HG02798 (cell line): Measurements from ENCODE around the gene ATG4A.

Experiments used
- ATAC-seq: cut with Tn5 transposase; IDR thresholded peaks from one replicate; pipeline ENCODE4 v1.9.1; 2021; ENCODE audit warnings: mild to moderate bottlenecking; ENCODE audit not compliant: unreplicated experiment, poor library complexity

Gene ATG4A

GRCh38 chrX:108117988-108118387, 26.4 kb downstream of the ATG4A start:
- no peak for ATAC-seq

DNA sequence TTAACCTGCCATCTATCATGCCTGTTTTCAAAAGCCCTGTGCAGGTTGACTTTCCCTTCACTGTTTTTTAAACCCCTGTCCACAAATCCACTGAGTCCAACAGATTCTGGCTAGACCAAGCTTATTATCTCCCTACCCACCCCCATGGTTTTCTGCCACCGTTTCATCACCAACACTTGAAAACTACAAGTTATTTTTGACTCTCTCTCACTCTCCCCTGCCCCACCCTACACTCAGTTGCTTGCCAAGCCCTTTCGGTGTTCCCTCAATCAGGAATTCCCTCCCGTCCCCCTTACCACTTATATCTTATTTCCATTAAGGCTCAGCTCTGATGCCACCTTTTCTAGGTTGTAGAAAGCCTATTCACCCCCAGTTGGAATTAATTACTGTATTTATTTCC, 29.7 kb downstream of the ATG4A start:
- ATAC-seq = no peak

GRCh38 chrX:108122748-108123147, 31.2 kb downstream of the ATG4A start:
- ATAC-seq = no peak

- no peak for ATAC-seq
Measured at GRCh38 chrX:108123591-108124366, 32.2 kb downstream of the ATG4A start.

- ATAC-seq = no peak
Measured at GRCh38 chrX:108126661-108127060, 35.1 kb downstream of the ATG4A start.

DNA sequence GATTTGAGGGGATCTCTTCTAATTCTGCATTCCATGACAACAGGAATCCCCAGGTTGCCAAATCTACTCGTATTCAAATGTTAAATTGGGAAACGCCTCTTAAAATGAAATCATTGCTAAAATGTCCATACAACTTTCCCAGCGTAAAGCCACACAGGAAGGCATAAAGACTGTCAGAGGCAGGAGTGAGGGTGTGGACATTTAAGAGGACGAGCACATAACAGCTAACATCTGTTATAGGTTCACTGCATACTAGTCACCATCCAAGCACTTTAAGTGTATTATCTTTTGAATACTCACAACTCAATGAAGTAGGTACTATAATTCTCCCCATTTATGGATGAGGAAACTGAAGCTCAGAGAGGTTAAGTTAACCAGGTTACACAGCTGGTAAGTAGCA, 35.6 kb downstream of the ATG4A start:
- no peak for ATAC-seq

DNA sequence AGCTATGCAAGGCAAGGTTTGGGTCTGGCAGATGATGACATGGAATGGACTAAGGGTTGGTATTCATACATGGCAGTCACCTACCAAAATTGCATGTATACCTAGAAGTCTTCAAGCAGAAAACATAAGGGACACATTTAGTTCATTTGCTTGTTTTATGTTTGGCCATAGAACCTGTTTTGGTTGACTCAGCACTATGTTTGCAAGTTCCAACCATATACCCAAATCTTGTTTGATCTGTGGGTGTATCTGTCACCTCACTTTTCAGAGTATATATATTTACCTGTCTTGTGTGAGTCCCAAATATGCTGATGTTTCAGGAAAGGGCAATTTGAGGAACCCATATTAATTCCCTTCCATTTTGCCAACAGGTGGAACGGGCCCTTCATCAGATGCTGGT, 39.3 kb downstream of the ATG4A start:
- ATAC-seq = no peak

DNA sequence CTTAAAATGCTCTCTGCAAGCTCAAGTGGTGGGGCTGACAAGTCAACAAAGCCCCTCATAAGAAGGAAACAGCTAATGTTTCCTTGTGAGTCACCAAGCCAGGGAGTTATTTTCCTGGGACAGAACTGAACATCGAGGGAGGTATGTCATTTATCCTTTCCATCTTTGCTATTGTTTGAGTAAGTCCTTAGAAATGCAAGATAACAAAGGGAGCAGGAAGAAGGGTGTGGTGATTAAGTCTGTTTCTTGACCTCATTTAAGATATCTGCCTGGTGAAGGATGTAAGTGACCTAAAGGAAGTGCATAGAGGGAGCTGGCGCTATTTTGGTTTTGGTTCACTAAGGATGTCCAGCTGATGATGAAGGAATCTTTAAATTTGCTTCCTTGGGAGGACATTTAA, 39.9 kb downstream of the ATG4A start:
- ATAC-seq = no peak

DNA sequence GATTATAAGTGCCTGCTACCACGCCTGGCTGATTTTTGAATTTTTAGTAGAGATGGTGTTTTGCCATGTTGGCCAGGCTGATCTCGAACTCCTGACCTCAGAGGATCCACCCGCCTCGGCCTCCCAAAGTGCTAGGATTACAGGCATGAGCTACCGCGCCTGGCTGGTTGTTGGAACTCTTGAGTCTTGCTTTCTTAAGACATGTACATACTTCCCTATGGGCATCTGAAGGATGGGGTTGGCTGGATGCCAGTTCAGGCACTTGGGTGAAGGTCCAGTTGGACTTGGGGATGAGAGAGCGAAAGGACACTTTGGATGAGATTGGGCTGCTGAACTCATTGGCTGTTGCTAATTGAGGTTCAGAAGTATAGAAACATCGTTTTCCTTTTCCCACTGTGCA, 40.5 kb downstream of the ATG4A start:
- no peak for ATAC-seq

DNA sequence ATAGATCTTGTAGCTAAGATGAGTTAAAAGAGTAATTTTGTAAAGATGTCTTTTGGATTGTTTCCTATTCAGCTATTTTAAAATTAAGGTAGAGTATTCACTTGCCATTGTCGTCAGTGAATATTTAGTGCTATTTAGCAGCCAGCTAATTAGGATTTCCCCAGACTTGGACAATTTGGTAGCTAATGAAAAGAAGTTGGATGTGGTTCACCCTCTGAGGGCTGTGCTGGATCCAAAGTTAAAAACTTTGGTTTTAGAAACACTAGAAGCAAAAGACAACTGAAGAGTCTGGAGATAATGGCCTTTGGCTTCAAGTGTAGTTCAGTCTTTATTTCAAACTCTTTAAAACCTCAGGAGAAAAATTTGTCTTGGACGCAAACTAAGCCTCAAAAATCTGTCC, 41.3 kb downstream of the ATG4A start:
- no peak for ATAC-seq

- ATAC-seq = no peak
Measured at GRCh38 chrX:108134724-108135123, 43.1 kb downstream of the ATG4A start.

GRCh38 chrX:108138814-108139702, 47.5 kb downstream of the ATG4A start:
- ATAC-seq = no peak

GRCh38 chrX:108148524-108148923, 56.9 kb downstream of the ATG4A start:
- peak; percentile 71 for ATAC-seq

DNA sequence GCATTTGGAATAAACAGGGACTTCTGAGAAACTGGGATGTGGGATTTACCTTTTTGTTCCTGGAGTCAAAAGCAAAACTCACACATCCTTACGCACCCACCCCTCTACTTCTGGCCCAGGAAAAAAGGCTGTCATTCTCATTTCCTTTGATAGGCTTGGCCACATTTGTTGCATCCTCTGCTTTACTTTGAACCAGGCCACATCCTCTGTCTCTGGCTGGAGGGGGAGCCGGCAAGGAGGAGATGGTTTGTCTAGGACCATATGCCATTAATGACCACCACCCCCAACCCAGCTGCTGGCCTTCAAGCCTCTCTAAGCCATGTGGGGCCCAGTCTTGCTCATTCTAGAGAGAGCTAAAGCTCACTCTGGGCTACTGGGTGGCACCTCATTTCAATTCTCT, 64.5 kb downstream of the ATG4A start:
- ATAC-seq = no peak

GRCh38 chrX:108156934-108157466, 65.4 kb downstream of the ATG4A start:
- ATAC-seq = no peak

DNA sequence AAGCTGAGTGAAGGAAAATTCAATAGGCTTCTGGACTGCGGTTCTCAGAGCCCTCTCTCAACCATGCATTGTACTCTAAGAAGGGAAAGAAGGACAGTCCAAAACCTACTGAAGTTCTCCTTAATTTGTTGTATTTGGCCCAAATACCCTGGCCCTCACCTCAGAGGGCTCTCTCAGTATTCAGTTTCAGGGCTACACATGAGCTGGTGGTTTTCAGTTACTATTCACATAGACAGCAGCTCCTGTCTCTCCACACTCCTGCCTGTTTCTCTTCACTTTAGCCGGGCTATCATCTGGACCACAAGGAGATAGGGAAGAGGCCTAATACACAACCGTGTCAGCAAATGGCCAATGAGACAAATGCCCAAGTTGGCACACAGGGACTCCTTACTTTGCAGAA, 66.0 kb downstream of the ATG4A start:
- ATAC-seq = no peak

GRCh38 chrX:108159028-108159670, 67.6 kb downstream of the ATG4A start:
- no peak for ATAC-seq

DNA sequence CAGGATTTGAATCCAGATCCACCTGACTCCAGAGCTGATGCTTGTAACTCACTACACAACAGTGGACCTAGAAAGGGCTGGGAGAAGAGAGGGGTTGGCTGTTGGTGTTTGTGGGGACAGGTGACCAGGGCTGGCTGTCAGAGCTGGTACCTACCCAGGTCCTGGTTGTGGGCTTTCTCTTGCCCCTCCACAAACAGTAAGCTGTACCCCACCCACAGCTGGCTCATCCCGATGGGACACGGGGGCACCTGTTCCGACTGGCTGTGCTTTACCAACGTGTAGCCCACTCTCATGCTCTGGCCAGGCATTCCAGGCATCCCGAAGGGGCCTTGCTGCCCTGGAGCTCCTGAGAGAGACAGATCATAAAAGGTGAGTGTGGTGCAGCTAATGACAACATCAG, 68.7 kb downstream of the ATG4A start:
- no peak for ATAC-seq

DNA sequence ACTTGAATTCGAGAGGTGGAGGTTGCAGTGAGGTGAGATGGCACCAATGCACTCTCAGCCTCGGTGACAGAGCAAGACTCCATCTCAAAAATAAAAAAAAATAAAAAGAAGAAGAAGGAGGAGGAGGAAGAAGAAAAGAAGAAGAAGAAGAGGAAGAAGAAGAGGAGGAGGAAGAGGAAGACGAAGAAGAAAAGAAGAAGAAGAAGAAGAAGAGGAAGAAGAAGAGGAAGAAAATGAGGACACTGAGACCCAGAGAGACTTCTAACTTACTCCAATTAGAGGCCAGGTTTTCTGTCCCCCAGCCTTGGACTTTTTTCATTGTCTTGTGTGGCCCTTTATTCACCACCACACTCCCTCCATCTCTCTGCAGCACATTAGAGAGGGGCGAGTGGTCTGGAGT, 70.7 kb downstream of the ATG4A start:
- no peak for ATAC-seq

GRCh38 chrX:108163333-108164082, 71.9 kb downstream of the ATG4A start:
- ATAC-seq = no peak
